ENCODE results near the gene PHAF1. TPM values are rescaled to one million over a fixed set of nuclear protein-coding genes. Genes with fewer than 3 reads are reported as not detected.
A peak's percentile ranks its signal among the peaks of the same experiment; 100 is the strongest.

PHAF1 gene
- total and polyA plus RNA-seq, 2 of the 13 experiments (the other 11 are each of a cell fraction or from before 2014, with no cell fraction given) = 48.3 to 174 TPM

DNA sequence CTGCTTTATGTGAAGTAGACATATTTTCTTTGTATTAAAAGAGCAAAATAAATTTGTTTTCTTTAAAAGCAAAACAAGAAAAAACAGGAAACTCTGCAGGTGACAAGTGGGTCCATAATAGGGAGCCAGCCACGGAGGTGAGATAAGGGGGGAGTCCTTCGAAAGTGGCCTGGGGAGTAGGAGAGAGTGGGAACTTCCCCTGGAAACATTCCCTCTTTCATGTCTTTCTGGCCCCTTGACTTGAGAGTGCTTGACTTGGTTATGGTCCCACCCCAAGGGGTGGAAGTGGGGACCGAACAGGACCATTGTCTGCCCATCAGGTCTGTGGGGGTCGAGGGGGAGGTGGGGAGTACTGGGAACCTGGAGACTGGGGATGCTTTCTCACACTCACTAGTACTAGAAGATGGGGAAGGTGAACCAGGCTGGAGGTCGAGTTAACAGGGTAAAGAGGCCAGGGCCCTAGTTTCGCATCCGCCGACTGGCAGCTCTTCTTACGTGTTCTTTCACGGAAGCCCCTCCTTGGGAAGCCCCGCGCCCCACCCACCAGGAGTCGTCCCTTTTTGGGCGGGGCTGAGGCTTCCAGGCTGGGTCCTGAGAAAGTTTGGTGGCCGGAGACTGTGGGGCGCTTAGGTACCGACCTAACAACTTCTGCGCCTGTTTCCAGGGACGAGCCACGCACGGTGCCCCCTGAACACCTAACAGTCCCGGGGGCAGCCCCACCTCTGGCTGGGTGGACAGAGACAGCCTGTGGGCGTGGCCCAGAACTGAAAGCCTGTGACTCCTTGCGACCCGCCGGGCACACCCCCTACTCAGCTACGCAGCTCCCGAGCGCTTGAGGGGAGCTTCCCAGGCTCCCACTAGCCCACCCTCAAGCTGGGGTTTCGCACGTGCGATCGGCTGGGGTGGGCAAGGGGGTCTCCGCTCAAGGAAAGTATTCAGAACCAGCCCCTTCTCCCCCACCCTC lies 49.2 kb downstream of the PHAF1 start (continued):
- TF ChIP-seq HOXA3 (CRISPR knock-in tag; IDR thresholded peaks at IDR 0.05) (0 out of 2 replicates have a peak, but pooled peaks have one; percentile 7), TMF1 (CRISPR knock-in tag; IDR thresholded peaks at IDR 0.05; ENCODE audit: low read depth) (no peak), ZNF841 (CRISPR knock-in tag; IDR thresholded peaks at IDR 0.05; ENCODE audit: borderline replicate concordance) (no peak), ZNF446 (CRISPR knock-in tag; IDR thresholded peaks at IDR 0.05) (peak; percentile 64; the same call in 1 of the 2 replicates), ZNF263 (CRISPR knock-in tag; IDR thresholded peaks at IDR 0.05) (peak; percentile 17; the same call in 1 of the 2 replicates), ZNF101 (CRISPR knock-in tag; IDR thresholded peaks at IDR 0.05; ENCODE audit: borderline replicate concordance, low read depth) (no peak), PATZ1 (CRISPR knock-in tag; IDR thresholded peaks at IDR 0.05) (peak; percentile 52; the same call in 1 of the 2 replicates), MYC (CRISPR knock-in tag; IDR thresholded peaks at IDR 0.05; ENCODE audit: borderline replicate concordance) (0 out of 2 replicates have a peak, but pooled peaks have one; percentile 1), SP5 (CRISPR knock-in tag; IDR thresholded peaks at IDR 0.05; ENCODE audit: borderline replicate concordance, low read depth) (peak; percentile 25; the same call in 1 of the 2 replicates), MTERF4 (CRISPR knock-in tag; IDR thresholded peaks at IDR 0.05) (0 out of 2 replicates have a peak, but pooled peaks have one; percentile 76), ZFP91 (CRISPR knock-in tag; IDR thresholded peaks at IDR 0.05; ENCODE audit: borderline replicate concordance) (no peak), MIER3 (CRISPR knock-in tag; IDR thresholded peaks at IDR 0.05; ENCODE audit: borderline replicate concordance) (0 out of 2 replicates have a peak, but pooled peaks have one; percentile 8), FOSL2 (CRISPR knock-in tag; IDR thresholded peaks at IDR 0.05) (0 out of 2 replicates have a peak, but pooled peaks have one; percentile 4), NR2F2 (IDR thresholded peaks at IDR 0.05; ENCODE audit: borderline replicate concordance, low read depth) (no peak), RAD51 (IDR thresholded peaks at IDR 0.05; ENCODE audit: borderline replicate concordance) (no peak), ARID2 (CRISPR knock-in tag; IDR thresholded peaks at IDR 0.05; ENCODE audit: borderline replicate concordance) (no peak), MEIS1 (CRISPR knock-in tag; IDR thresholded peaks at IDR 0.05; ENCODE audit: borderline replicate concordance) (0 out of 2 replicates have a peak, but pooled peaks have one; percentile 12), SAP130 (CRISPR knock-in tag; IDR thresholded peaks at IDR 0.05; ENCODE audit: low read depth) (no peak), GABPB1 (CRISPR knock-in tag; IDR thresholded peaks at IDR 0.05) (no peak)
- TF ChIP-seq, protein P1, sequence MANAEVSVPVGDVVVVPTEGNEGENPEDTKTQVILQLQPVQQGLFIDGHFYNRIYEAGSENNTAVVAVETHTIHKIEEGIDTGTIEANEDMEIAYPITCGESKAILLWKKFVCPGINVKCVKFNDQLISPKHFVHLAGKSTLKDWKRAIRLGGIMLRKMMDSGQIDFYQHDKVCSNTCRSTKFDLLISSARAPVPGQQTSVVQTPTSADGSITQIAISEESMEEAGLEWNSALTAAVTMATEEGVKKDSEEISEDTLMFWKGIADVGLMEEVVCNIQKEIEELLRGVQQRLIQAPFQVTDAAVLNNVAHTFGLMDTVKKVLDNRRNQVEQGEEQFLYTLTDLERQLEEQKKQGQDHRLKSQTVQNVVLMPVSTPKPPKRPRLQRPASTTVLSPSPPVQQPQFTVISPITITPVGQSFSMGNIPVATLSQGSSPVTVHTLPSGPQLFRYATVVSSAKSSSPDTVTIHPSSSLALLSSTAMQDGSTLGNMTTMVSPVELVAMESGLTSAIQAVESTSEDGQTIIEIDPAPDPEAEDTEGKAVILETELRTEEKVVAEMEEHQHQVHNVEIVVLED (CRISPR knock-in tag; IDR thresholded peaks at IDR 0.05; ENCODE audit: borderline replicate concordance) = no peak

Measured in HepG2 (cell line).